ENCODE measurements around the gene PARVB. TPM values are rescaled to one million over a fixed set of nuclear protein-coding genes. Genes with fewer than 3 reads are reported as not detected.

PARVB gene
- 10 to 100 TPM; 18.2 to 19.2 TPM for total RNA-seq

DNA sequence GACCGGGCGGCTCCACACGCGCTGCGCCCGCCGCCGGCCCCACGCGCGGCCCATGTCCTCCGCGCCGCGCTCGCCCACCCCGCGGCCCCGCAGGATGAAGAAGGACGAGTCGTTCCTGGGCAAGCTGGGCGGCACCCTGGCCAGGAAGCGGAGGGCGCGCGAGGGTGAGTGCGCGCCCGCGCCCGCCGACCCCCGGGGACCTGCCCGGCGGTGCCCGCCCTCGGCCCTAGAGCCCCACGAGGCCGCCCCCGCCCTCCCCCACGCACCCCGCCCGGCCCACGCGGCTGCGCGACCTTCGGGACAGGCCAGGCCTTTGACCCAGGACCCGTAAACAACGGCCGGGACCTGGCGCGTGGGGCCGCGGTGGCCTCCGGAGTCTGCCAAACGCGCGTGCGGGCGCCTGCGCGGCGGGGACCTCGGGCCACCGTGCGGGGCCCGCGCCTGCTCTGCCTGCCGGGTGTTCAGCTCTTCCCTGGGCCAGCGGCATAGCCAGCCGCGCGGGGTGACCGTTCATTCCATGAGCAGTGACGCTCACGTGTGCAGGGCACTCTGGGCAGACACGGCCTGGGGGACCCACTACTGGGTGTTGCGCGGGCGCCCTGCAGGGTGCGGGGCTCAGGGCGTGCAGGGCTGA lies at the start of gene PARVB:
TSS of gene PARVB (plus strand) at position 15 of the 634 bp plus-strand sequence. CDS start at position 53, 38 bp downstream.
- Mint-ChIP-seq H3K4me1 (peaks cover 41% of the 10 kb centered on the region), H3K27me3 (no peaks in the 10 kb centered on the region), H3K4me3 (peak within 1 kb of the TSS; percentile 75), H3K27ac (peak within 1 kb of the TSS; percentile 83), H3K9me3 (no peaks in the 10 kb centered on the region), H3K36me3 (ENCODE audit: low read depth) (no peaks in the 10 kb centered on the region)
- CTCF ChIA-PET, result no interaction called here
- DNase-seq, result no peak
- POLR2A ChIA-PET, result no interaction called here

GRCh38 chr22:43975041-43975440 lies 49.1 kb upstream of the PARVB start:
- Mint-ChIP-seq H3K36me3 (ENCODE audit: low read depth) (peaks cover 38% of the 10 kb centered on the region), H3K9me3 (no peaks in the 10 kb centered on the region), H3K4me1 (no peaks in the 10 kb centered on the region), H3K4me3 (no peak overlapping the region), H3K27me3 (no peaks in the 10 kb centered on the region), H3K27ac (no peak overlapping the region)
- CTCF ChIA-PET, result interaction anchor here (1.3 kb wide), 1 partner anchor 110 kb away, joined by 4 read pairs; no protein-coding TSS in a partner anchor
- DNase-seq, result no peak
- POLR2A ChIA-PET, result no interaction called here

- Mint-ChIP-seq H3K4me1 (no peaks in the 10 kb centered on the region), H3K27me3 (no peaks in the 10 kb centered on the region), H3K36me3 (ENCODE audit: low read depth) (peaks cover 46% of the 10 kb centered on the region), H3K9me3 (no peaks in the 10 kb centered on the region), H3K4me3 (no peak overlapping the region), H3K27ac (no peak overlapping the region)
- POLR2A ChIA-PET, result interaction anchor here (0.7 kb wide), 1 partner anchor 619 kb away, joined by 3 read pairs; no protein-coding TSS in a partner anchor
- no peak for DNase-seq
- CTCF ChIA-PET, result interaction anchor here (0.6 to 1.1 kb wide), 2 partner anchors 12 to 31 kb away, joined by 3 read pairs; no protein-coding TSS in a partner anchor
Measured at GRCh38 chr22:43976861-43977795, 47.0 kb upstream of the PARVB start.

- no peaks in the 10 kb centered on the region for H3K9me3 Mint-ChIP-seq
- ChIA-PET POLR2A (no interaction called here), CTCF (interaction anchor here (0.6 kb wide), 1 partner anchor 26 kb away, joined by 6 read pairs; no protein-coding TSS in a partner anchor)
- no peak overlapping the region for H3K27ac Mint-ChIP-seq
- no peaks in the 10 kb centered on the region for H3K4me1 Mint-ChIP-seq
- DNase-seq, result no peak
- peaks cover 39% of the 10 kb centered on the region for H3K36me3 Mint-ChIP-seq (ENCODE audit: low read depth)
- H3K4me3 Mint-ChIP-seq, result no peak overlapping the region
- no peaks in the 10 kb centered on the region for H3K27me3 Mint-ChIP-seq
Measured at GRCh38 chr22:43978558-43978957, 45.5 kb upstream of the PARVB start.

- Mint-ChIP-seq H3K36me3 (ENCODE audit: low read depth) (peaks cover 38% of the 10 kb centered on the region), H3K4me1 (no peaks in the 10 kb centered on the region), H3K27ac (no peak overlapping the region), H3K4me3 (no peak overlapping the region), H3K9me3 (no peaks in the 10 kb centered on the region), H3K27me3 (no peaks in the 10 kb centered on the region)
- ChIA-PET POLR2A (no interaction called here), CTCF (no interaction called here)
- DNase-seq, result no peak
Measured at GRCh38 chr22:43980579-43980978, 43.5 kb upstream of the PARVB start.

- H3K36me3 Mint-ChIP-seq (ENCODE audit: low read depth), result peaks cover 36% of the 10 kb centered on the region
- no peak overlapping the region for H3K4me3 Mint-ChIP-seq
- H3K9me3 Mint-ChIP-seq, result no peaks in the 10 kb centered on the region
- no peak for DNase-seq
- no peak overlapping the region for H3K27ac Mint-ChIP-seq
- CTCF ChIA-PET, result no interaction called here
- H3K27me3 Mint-ChIP-seq, result no peaks in the 10 kb centered on the region
- H3K4me1 Mint-ChIP-seq, result no peaks in the 10 kb centered on the region
- POLR2A ChIA-PET, result no interaction called here
Measured at GRCh38 chr22:43980996-43981395, 43.1 kb upstream of the PARVB start.

GRCh38 chr22:43983808-43984207 lies 40.3 kb upstream of the PARVB start:
- Mint-ChIP-seq H3K36me3 (ENCODE audit: low read depth) (peaks cover 42% of the 10 kb centered on the region), H3K9me3 (no peaks in the 10 kb centered on the region), H3K27me3 (no peaks in the 10 kb centered on the region), H3K4me3 (no peak overlapping the region), H3K27ac (no peak overlapping the region), H3K4me1 (no peaks in the 10 kb centered on the region)
- DNase-seq, result no peak
- POLR2A ChIA-PET, result no interaction called here
- CTCF ChIA-PET, result interaction anchor here (0.9 to 2.0 kb wide), 2 partner anchors 10 kb away, joined by 4 to 7 read pairs; no protein-coding TSS in a partner anchor

GRCh38 chr22:43985532-43985931 lies 38.6 kb upstream of the PARVB start:
- ChIA-PET POLR2A (no interaction called here), CTCF (no interaction called here)
- Mint-ChIP-seq H3K4me3 (no peak overlapping the region), H3K27me3 (no peaks in the 10 kb centered on the region), H3K27ac (no peak overlapping the region), H3K9me3 (no peaks in the 10 kb centered on the region), H3K4me1 (no peaks in the 10 kb centered on the region), H3K36me3 (ENCODE audit: low read depth) (peaks cover 37% of the 10 kb centered on the region)
- no peak for DNase-seq

DNA sequence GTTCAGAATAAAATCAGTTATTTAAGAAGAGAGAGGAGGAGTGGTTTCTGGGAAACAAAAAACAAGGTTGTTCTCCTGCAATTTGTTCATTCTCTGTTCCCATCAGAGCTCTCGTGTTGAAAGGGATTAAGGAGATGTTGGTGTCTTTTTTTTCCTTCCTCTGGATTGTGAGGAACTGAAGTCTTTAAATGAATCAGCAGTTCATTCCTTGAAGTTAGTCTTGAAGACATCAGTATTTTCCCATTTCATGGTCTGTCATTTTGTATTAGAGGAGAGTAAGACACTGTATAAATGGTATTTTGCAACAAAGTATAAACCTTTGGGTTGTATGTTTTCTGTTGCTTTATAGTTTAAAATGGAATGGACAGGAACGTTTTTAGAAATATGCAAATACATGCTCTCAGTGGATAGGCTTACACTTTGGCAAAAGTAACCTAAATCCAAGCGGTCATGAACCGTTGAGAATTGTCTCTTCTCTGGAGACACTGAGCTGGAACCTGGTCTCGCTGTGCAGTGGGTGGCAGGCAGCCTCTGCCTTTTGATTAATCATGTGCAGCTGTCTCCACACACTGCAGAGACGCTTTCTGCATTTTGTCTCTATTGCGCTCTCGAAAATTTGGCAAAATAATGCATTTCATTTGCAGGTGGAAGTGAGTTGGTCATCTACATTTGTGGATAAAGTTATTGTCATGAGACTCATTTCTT lies 35.8 kb upstream of the PARVB start:
- peaks cover 3% of the 10 kb centered on the region for H3K4me1 Mint-ChIP-seq
- no peak for DNase-seq
- no peak overlapping the region for H3K4me3 Mint-ChIP-seq
- H3K27ac Mint-ChIP-seq, result no peak overlapping the region
- ChIA-PET POLR2A (no interaction called here), CTCF (no interaction called here)
- no peaks in the 10 kb centered on the region for H3K9me3 Mint-ChIP-seq
- no peaks in the 10 kb centered on the region for H3K27me3 Mint-ChIP-seq
- peaks cover 41% of the 10 kb centered on the region for H3K36me3 Mint-ChIP-seq (ENCODE audit: low read depth)

DNA sequence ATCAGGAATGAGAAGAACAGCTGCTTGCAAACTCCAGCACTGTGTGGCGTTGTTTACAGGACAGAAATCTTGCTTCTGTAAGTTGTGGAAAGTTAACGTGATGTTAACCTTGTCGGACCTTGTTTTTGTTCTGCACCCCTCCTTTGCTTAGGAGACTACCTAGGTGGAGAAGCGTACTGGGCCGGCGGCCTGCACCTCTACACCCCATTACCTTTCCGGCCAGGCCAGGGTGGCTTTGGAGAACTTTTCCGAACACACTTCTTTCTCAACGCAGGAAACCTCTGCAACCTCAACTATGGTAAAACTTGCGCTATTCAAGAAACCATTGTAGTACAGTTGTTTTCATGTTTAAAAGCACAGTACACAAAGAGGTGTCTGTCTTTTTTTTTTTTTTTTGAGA lies 35.1 kb upstream of the PARVB start:
- CTCF ChIA-PET, result no interaction called here

DNA sequence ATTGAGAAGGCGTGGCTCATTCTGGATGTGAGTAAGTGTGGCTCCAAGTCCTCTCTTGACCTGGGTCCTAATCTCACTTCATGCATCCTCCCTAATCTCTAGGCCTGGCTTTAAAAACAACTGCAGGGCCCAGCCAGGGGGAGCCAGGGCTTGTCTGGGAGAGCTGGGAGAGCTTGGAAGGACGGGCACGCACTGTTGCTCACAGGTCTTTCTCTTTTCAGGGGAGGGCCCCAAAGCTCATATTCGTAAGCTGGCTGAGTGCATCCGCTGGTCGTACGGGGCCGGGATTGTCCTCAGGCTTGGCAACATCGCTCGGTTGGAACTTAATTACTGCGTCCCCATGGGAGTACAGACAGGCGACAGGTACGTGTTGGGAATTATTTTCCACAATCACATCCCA lies 34.1 kb upstream of the PARVB start:
- Mint-ChIP-seq H3K36me3 (ENCODE audit: low read depth) (peaks cover 51% of the 10 kb centered on the region), H3K27me3 (no peaks in the 10 kb centered on the region), H3K4me1 (peaks cover 12% of the 10 kb centered on the region), H3K9me3 (no peaks in the 10 kb centered on the region), H3K4me3 (no peak overlapping the region), H3K27ac (no peak overlapping the region)
- POLR2A ChIA-PET, result no interaction called here
- CTCF ChIA-PET, result no interaction called here
- no peak for DNase-seq

More for the DNA sequence above, 35.1 kb upstream of the PARVB start:
- H3K9me3 Mint-ChIP-seq, result no peaks in the 10 kb centered on the region
- H3K27me3 Mint-ChIP-seq, result no peaks in the 10 kb centered on the region
- H3K4me3 Mint-ChIP-seq, result no peak overlapping the region
- H3K4me1 Mint-ChIP-seq, result peaks cover 5% of the 10 kb centered on the region
- DNase-seq, result no peak
- POLR2A ChIA-PET, result no interaction called here
- H3K27ac Mint-ChIP-seq, result no peak overlapping the region
- H3K36me3 Mint-ChIP-seq (ENCODE audit: low read depth), result peaks cover 42% of the 10 kb centered on the region

GRCh38 chr22:43991316-43992020 lies 32.6 kb upstream of the PARVB start:
- no peaks in the 10 kb centered on the region for H3K9me3 Mint-ChIP-seq
- H3K4me1 Mint-ChIP-seq, result peaks cover 26% of the 10 kb centered on the region
- CTCF ChIA-PET, result interaction anchor here (2.5 to 2.9 kb wide), 2 partner anchors 93 to 635 kb away, joined by 16 to 32 read pairs; no protein-coding TSS in a partner anchor
- peaks cover 54% of the 10 kb centered on the region for H3K36me3 Mint-ChIP-seq (ENCODE audit: low read depth)
- DNase-seq, result no peak
- H3K27me3 Mint-ChIP-seq, result no peaks in the 10 kb centered on the region
- H3K4me3 Mint-ChIP-seq, result no peak overlapping the region
- POLR2A ChIA-PET, result interaction anchor here (0.6 kb wide), 1 partner anchor 500 kb away, joined by 3 read pairs; no protein-coding TSS in a partner anchor
- H3K27ac Mint-ChIP-seq, result no peak overlapping the region

Data from activated CD4-positive, alpha-beta T cell treated with anti-CD3 and anti-CD28 coated beads, Interleukin-2, amount 10 ng/mL, durations not matched to agents 7 days and 5 days (primary cell).